HG02981 (cell line): ENCODE measurements around the gene TLE4.
A peak's percentile ranks its signal among the peaks of the same experiment; 100 is the strongest.
"Not testable (repeated sequence)": the region's sequence is repeated elsewhere in the genome, so short reads cannot be mapped to it uniquely, and the experiment has no call there.

Experiments used
- ATAC-seq: cut with Tn5 transposase; IDR thresholded peaks from one replicate; pipeline ENCODE4 v1.9.1; 2021; ENCODE audit warnings: mild to moderate bottlenecking, moderate library complexity; ENCODE audit not compliant: unreplicated experiment

TLE4 gene

DNA sequence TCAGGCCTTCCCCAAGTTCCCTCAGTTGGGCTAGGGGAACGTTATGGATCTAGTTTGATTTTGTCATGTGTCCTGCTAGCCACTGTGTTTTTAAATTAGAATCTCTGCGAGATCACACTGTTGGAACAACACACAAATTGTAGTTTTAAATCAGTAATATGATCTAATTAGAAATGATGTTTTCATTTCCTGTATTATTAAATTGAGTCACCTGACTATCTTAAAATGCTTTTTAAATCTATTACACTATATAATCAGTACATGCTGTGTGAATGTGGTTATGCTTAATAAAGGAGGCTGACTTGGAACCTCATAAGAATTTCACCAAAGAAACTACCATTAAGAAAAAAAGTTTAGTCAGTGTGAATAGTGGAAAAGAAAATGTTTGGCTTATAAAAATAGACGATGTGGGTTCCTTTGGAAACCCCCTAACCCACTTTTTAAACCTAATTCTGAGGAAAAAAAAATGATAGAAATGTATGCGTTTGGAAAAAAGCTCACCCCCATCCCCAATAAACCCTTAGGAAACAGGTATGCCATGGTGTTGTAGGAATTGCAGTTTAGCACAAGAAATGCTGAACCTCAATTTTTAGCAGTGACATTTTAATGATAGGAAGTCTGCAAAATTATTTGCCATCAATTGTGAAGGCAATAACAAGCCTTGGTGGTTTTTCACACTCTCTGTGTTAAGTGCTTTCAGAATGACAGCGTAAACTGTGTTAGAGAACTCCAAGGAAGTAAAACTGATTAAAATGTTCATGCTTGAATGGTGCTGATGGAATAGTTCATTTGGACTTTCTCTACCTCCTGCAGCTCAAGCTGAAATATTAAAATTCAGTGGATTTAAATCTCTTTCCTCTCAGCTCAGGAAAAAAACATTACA is 59.0 kb downstream of the TLE4 start:
- ATAC-seq = peak; percentile 75

DNA sequence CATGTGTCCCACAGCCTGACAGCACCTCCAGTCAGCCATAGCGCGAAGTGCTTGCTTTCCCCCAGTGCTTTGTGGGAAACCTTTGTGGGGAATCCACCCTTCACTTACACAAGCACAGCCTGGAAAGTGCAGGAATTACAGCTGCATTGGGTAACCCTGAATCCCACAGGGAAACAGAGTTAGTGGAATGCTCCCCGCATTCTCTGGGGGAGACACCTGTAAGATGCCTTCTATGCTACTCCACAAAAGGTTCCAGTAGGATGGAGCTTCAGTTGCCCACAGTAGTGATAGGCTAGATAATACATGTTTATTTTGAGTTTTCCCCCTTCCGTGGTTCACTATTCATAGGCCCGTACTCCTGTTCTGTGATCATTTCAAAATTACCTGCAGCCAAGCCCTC is 60.3 kb downstream of the TLE4 start:
- no peak for ATAC-seq

DNA sequence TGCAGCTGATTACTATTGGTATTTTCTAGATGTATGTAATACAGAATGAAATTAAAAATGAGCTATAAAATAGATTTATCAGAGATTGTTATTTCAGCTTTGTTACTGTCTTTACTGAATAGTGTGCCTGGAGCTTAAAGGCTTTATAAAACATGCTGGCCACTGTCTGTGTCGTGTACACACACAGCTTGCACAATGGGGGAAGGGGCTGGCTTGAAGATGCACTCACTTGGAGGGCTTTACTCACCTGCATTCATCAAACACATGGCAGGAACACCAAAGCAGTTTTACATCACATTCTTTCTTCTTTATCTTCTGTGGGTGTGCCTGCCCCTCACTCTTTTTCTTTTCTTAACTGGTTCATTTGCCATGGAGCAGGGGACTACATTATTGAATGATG is 60.9 kb downstream of the TLE4 start:
- no peak for ATAC-seq

DNA sequence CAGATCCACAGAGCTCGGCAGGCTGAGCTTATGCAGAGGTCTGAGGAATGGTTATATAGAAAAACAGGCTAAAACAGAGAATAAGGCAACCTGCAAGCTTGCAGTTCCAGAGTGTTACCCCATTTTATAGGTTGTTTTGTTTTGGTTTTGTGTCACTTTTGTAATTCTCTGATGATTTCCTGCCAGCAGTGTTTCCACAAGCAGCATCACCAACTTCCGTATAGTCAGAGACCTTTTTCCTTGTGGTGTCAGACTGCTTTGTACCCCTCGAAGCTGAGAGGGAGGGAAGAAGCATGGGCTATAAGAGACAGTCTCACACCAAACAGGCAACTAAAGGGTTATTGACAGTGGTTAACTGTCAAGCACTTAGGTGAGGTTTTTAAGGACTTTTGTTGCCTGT is 61.8 kb downstream of the TLE4 start:
- ATAC-seq = no peak

DNA sequence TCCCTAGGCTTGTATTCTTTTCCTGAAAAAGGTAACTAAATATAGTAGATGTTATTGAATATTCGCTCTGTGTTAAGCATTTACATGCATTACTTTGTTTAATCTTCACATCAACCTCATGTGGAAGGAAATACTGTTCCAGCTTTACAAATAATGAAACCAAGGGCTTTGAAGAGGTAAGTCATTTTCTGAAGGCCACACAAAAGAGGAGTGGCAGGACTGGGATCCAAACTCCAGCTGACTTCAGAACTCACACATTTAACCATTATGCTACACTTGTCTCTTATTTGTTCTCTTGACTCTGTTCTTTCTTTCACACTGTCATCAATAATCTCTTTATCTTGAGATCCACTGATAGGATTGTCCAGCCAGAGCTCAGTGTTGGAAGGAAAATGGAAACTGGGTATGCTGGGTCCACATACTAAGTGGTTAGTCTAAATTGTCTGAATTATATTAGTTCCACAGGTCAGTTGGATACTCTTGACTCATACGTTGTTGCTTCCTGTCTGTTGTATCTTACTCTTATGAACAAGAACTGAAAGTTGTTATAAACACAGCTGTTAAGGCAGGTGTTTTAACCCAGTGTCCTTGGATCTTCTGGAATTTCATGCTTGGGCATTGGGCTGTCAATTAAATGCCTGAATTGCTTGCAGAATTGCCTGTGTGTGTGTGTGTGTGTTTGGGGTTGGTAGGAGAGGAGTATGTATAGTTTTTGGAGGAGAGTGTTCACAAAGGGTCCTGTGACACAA is 65.6 kb downstream of the TLE4 start:
- ATAC-seq = peak; percentile 67

DNA sequence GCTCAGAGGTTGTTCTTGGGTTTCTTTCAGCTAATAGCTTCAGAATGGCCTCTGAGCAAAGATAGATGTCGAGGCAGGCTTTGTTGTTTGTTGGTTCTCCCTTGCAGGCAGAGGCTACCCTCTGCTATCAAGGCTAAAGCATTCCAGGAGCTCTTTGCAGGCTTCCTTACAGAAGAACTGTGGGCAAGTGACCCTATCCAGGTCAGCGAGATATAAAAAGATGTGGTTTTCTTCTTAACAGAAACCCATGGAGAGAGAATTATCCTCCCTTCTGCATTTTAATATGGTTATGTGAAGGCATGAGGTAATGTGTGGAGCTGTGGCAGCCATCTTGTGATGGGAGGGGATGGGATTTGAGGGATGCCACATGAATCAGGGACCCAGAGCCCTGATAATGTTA is 67.0 kb downstream of the TLE4 start:
- no peak for ATAC-seq

DNA sequence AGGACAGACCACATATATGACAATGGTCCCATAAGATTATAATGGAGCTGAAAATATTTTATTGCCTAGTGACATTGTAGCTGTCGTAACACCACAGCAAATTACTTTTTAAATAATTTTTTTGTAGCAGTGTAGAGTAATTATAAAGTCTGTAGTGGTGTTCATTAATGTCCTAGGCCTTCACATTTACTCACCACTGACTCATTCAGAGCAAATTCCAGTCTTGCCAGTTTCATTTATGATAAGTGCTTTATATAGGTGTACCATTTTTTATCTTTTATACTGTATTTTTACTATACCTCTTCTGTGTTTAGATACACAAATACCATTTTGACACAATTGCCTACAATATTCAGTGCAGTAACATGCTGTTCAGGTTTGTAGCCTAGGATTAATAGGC is 67.6 kb downstream of the TLE4 start:
- no peak for ATAC-seq

DNA sequence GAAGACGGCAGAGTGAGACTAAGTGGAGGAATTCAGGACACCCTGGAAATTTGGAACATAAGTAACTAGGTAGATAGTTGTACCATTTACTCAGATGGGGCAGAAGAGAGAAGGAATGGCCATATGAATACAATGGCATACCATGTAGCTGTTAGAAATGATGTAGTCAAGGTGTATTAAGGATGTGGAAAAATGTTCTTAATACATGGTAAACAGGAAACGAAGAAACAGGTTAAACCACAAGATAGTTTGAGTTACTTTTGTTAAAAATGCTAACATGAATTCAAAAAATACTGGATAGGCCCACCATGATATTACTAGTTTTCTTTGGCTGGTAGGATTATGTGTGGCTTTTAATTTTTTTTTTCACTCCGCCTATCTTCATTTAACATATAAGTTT is 68.3 kb downstream of the TLE4 start:
- not testable (repeated sequence) for ATAC-seq

DNA sequence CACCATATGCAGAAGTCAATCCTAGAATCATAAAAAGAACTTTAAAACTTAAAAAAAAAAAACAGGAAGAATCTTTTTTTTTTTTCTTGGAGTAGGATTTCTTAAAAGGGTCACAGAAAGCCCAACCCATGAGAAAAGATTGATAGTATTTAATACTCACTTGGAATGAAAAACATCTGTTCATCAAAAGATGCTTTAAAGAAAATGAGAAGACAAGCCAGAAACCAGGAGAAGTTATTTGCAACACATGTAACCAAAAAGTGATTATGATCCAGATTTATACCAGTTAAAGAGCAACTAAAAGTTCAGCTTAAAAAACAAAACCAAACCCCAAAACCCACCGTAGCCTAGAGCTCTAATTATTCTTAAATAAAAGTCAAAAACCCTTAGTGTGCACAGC is 69.3 kb downstream of the TLE4 start:
- ATAC-seq = no peak

DNA sequence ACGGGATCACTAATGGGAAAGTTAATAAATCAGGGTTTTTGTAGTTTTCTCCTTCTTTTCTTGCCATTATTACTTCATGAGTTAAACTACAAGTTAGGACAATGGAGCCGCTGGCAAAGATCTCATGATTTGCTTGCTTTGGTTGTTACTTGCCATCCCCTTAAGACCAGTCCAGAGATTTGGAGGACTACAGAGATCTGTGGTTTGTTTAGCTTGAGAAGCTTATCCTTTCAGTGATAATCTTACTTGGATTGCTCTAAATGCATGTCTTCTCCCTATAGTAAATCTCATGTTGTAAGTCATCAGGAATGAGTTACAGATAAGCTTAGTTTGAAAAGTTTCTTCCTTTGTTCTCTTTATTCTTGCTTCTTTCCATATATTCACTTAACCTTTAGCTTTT is 70.9 kb downstream of the TLE4 start:
- no peak for ATAC-seq

DNA sequence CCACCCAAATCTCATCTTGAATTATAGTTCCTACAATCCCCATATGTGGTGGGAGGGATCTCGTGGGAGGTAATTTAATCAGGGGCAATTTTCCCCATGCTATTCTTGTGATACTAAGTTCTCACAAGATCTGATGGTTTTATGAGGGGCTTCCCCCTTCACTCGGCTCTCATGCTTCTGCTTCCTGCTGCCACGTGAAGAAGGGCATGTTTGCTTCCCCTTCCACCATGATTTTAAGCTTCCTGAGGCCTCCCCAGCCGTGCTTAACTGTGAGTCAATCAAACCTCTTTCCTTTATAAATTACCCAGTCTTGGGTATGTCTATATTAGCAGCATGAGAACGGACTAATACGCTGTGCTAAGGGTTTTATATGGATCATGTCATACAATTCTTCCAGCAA is 72.3 kb downstream of the TLE4 start:
- ATAC-seq = no peak

DNA sequence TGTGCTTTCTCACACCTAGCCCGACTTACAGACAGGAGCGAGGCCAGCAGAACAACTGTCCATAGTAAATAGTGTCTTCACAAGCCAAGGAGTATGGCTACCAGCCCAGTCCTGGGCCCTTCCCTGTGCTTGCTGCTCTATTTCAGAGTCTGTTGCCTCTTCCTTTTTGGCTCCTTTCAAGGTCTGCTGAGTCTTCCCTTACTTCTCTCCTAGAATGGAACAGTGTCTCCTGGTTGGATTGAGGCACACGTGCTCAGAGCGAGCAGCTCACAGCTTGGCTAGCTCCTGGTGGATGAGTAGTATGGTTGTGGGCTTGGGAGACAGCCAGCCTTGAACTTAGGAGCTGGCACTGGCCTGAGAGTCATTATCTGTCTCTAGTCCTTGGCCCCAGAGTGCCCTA is 72.8 kb downstream of the TLE4 start:
- no peak for ATAC-seq

DNA sequence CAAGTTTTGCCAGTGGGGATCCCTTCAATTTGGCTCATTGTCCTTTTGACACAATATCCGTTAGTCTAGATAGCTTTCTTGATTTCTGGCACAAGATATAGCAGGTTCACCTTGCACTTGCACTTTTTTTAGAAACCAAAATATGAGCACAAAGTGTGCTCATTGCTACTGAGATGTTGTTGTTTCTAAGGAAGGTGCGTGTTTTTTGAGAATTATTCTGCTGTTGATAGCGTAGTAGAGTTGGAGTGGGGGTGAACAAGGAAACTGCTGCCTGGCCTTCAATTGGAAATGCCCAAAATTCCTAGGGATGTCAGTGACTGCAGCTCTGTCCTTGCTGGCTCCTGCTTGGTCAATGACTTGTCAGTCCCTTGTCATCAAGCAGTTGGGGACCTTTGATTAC is 73.3 kb downstream of the TLE4 start:
- ATAC-seq = no peak

DNA sequence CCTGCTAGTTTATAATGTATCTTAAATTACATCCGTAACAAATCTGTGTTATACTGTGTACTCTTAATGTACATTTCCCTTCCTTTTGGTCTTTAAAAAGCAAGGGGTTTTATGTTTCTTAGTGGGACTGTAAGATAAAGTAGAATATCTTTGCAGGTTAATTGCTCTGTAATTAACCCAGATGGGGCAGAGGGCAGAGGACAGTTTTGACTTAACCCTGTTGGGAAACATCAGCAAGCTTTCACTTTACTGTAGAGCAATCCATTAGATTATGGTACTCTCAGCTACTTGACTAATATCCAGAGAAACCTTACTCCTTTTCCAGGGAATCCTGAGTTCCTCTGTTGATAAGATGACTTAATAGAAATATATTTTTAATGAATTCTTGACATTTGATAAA is 74.3 kb downstream of the TLE4 start:
- ATAC-seq = no peak

DNA sequence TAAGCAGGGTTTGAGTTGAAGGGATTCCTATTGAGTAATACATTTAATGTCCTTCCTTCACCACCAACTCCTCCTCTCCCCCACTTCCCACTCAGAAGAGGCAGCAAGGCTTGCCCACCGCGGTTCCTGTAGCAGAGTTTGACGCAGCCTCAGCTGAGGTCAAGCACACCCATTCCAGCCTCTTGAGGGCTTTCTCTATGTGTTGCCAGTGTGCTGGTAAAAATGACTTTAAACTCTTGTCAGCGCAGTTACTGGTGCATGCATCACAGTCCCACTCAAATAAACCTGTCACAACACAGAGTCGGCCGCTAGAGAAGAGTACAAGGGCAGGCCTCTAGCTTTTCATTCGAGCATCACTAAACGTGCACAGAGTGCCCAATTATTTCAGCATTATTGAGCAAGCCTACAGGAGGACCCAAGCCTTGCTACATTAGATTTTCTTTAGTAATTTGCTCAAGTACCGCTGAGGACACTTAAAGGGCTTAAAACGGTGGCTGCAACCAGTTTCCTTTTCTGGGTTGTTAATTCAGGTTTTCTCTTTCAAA is 79.6 kb downstream of the TLE4 start:
- ATAC-seq = no peak

DNA sequence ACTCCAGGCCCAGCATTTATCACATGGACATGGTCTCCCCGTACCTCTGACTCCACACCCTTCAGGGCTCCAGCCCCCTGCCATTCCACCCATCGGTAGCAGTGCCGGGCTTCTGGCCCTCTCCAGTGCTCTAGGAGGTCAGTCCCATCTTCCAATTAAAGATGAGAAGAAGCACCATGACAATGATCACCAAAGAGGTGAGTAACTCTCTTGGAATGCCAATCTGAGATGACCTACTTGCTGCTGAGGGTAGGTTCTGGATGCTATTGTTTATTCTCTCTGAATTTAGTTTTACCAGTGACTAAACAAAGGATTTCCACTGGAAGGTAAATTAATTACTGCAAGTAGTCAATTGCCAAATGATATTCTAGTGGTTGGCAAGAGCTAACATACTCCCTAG is 80.8 kb downstream of the TLE4 start:
- ATAC-seq = no peak

DNA sequence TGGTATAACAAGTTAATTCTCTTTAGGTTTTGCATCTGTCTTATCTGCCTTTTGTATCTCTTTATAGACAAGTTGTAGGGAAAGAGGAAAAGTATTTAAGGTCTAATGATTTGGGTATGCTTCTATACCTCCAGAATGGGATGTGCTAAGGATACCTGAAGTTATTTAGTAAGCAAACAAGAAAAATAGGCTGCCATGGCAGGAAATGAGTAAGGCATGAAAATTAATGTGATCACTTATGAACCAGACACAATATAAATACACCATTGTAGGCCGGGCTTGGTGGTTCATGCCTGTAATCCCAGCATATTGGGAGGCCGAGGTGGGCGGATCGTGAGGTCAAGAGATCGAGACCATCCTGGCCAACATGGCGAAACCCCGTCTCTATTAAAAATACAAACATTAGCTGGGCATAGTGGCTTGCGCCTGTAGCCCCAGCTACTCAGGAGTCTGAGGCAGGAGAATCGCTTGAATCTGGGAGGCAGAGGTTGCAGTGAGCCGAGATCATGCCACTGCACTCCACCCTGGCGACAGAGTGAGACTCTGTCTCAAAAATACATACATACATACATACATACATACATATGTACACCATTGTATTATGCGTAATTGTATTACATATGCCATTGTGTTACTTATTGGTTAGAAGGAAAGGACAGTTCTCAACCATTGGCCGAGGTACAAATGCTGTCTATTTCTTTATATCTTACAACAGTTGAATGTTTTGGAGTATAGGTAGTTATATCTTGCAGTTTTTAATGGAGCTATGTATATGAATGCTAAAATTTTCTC is 83.0 kb downstream of the TLE4 start:
- ATAC-seq = not testable (repeated sequence)

DNA sequence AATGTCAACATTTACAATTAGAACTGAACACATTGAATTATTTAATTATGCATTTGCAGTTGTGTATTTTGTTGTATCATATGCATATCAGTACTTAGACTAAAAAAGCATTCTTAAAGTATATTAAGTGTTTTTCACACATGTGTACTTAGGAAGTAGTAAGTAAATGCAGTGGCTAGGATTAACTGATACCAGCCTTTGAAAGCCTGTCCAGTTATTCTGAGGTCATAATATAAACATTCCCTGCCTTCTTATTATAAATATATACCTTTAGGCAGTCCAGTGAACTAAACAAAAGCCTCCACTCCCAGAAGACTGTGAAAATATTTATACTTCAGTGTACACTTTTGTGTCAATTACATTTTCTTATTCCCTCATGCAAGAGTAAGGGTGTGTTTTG is 83.8 kb downstream of the TLE4 start:
- ATAC-seq = no peak

DNA sequence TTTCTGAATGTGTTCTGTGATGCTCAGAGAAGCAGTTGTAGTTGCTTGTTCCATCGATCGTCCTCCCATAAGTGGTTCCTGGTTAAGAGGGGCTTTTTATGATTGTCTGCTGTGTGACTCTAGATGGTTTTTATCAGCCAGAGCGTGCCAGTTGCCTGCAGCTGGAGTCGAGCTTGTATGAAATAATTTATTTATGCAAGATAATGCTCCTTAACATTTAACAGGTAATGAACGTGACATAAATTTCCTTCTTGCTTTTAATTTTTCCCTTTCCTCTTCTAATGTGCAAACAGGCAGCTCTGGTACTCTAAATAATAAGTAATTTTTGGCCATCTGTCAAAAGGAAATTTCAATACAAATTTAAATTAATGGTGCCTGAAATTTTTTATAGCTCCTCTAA is 84.4 kb downstream of the TLE4 start:
- ATAC-seq = no peak

DNA sequence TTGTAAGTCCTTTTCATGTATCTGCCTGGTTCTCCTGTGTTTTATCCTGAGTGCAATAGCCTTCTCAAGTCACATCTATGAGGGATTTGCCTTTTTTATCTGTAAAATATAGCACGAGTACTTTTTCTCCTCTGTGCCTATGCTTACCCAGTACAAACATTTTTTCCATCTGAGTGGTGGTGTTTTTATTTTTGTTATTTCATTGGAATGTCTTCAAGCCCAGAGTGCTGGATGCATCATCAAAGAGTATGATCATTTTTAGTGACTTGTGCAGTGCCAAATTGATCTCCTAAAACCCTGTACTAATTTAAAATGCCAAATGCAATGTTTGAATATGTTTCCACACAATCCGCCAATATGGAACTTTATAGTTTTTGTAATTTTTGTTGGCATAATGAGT is 86.1 kb downstream of the TLE4 start:
- no peak for ATAC-seq

DNA sequence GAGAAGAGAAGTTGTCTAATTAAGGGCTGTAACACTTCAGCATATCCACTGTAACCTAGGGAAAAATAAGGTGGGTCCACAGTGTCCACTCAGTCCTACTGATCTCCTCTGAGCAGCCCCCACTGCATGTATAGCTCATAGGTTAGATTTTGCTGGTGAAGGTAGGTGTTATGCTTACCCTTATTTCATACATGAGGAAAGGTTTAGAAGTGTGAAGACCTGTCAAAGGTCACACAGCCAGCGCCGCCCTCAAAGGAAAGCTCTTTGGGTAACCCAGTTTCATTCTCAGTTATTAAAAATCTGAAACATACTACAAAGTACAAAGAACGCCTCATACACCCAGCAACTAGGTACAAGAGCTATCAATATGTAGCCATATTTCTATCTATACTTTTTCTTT is 87.2 kb downstream of the TLE4 start:
- ATAC-seq = no peak
